Stimulated activated naive CD8-positive, alpha-beta T cell treated with anti-CD3 and anti-CD28 coated beads, Interleukin-15, Interleukin-2, amounts not matched to agents 100 U/mL and 50 U/mL, for 24 hours (primary cell): ENCODE data around the gene AREG.
A peak's percentile ranks its signal among the peaks of the same experiment; 100 is the strongest.

Experiments used
- ATAC-seq: fragments of 150-1000 bp; cut with Tn5 transposase; one replicate; pipeline ENCODE4 v1.10.0; 2021
- DNase-seq: peaks from one replicate; pipeline ENCODE4 v3.0.0; 2021

The AREG gene

GRCh38 chr4:74463123-74463522 is 18.2 kb downstream of the AREG start:
- no peak for DNase-seq
- no peak for ATAC-seq

GRCh38 chr4:74464291-74464690 is 19.4 kb downstream of the AREG start:
- ATAC-seq (no peak), DNase-seq (no peak)

DNA sequence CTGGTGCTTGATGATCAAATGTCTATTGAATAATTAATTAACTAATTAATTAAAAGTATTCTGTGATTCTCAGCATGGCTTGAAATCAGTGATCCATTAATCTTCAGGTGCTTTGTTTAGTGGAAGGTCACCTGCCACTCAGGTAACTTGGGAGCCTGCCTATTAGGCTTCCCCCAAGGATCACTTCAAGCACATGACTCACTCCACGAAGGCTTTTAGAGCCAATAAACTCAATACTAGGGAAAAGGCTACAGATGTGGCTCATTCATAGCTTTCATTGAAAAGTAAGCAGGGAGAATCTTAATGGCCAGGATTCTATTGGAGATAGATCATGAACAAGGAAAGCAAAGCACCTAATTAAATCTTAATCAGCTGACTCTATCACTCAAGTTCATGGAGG is 21.3 kb downstream of the AREG start:
- ATAC-seq (no peak), DNase-seq (no peak)

- ATAC-seq (no peak), DNase-seq (no peak)
These were observed 26.3 kb downstream of the AREG start for GRCh38 chr4:74471264-74471663.

DNA sequence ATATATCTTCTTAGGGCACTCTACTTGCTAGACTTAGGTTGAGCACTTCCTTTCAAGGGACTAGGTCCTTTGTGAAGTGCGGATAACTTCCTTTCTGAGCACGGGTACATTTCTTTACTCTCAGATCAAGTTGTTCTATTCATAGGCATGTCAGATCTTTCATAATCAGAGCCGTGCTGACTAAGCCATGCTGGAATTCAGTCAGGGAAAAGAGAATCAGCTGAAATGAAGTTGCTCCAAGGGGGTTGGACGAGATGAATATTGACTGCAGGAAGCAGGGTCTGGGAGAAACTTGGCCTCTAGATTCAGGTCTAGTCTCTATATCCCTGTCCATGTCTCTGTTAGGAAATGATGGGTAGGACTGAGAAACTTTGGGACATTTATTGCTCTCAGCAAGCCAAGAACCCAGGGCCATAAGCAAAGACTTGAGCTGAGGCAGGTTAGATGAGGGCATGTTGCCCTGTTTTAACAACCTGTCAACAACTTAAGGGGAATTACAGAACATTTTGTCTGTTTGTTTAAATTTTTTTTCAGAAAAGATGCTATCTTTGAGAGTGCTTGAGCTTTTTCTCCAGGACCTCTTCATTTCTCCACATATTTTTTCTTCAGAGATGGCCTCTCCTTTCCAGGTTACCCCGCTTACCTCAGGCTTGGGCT is 28.3 kb downstream of the AREG start:
- no peak for DNase-seq
- no peak for ATAC-seq

DNA sequence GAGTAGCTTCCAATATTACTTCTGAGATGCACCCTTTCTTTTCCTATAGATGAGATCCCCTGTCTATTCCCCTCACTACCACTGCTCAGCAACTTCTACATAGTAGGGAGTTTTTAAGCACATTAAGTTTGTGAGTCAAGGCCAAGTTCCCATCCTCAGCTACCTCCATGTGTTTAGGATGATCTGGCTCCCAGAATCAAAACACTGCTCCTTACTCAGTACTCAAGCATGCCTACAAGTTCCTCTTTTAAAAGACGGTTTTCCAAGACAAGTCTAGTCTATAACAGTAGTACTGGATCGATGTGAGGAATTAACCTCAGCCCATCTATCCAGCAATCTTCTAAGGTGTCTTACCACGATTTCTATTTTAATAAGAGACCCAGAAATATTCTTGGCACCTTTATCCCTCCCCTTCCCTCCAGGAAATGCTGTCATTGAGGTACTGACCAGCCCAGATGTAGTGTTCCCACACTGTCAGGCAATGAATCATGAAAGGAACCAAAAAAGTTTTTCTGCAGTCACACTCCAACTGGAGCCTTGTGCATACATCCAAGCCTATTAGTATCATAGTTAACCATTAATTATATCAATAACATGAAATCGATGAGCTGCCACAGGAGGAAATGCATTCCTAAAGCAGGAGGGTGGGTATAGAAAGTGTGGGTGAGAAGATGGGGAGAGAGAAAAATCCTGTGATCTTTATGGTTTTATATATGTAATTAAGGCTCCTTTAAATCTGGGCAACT is 29.6 kb downstream of the AREG start:
- DNase-seq, result no peak
- no peak for ATAC-seq

DNA sequence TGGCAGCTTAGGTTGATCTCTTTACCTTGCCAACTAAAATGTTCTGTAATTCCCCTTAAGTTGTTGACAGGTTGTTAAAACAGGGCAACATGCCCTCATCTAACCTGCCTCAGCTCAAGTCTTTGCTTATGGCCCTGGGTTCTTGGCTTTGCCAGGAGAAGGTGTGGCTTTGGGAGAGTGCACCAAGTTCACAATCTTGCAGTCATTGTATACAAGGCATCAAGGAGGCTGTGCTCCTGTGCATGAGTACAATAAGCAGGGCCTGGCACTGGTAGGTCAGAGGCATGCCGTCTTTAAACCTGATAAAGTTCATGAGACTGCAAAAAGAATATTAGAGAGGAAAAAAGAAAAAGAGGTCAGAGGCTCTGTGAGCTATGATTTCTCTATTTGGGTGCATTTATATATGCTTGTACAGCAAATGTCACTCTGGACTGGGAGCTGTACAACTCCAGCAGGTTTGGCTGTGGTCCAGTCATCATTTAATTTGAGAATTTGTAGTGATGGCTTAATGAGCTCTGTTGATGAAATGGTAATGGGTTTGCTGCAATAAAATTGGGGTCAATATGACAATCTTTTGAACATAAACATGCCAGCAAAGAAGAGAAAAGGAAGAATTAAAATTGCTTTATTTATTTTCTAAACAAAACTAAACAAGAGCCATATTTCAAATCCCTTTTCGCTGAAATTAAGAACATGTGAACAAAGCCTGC is 30.3 kb downstream of the AREG start:
- ATAC-seq, result no peak
- DNase-seq, result no peak

DNA sequence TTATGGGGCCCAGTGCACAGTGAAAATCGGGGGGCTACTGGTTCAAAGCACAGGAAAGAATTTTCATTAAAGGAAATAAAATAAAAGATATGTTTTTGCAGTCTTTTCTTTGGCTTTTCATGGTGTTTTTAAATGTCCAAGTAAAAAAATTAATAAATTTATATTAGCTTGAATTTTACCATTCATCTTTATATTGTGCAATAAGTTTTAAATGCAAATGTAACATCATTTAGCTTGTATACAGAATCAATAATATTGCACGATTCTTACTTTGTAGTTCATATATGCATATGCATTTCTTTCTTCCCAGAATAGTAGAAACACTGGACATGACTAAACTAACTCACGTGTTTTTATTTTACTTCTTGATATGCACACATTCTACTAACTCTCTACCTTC is 31.0 kb downstream of the AREG start:
- ATAC-seq (no peak), DNase-seq (no peak)

DNA sequence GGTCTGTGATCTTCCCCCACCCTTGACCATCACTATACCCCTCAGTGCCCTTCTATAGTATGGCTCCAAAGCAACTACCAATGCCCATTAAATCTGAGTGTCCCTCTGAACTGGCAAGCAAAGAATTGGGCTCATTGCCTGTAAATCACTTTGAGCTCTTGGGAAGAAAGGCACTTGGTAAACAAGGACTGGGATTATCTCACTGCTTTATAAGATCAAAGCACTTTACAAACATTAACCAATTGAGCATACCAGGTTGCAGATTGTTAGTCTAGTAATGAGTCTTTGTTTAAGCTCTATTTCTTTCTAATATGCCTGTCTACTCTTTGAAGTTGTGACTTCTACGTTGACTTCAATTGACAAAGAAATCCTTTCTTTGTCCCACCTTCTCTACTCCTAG is 34.1 kb downstream of the AREG start:
- no peak for ATAC-seq
- no peak for DNase-seq

GRCh38 chr4:74480267-74480666 is 35.3 kb downstream of the AREG start:
- DNase-seq, result no peak
- no peak for ATAC-seq

DNA sequence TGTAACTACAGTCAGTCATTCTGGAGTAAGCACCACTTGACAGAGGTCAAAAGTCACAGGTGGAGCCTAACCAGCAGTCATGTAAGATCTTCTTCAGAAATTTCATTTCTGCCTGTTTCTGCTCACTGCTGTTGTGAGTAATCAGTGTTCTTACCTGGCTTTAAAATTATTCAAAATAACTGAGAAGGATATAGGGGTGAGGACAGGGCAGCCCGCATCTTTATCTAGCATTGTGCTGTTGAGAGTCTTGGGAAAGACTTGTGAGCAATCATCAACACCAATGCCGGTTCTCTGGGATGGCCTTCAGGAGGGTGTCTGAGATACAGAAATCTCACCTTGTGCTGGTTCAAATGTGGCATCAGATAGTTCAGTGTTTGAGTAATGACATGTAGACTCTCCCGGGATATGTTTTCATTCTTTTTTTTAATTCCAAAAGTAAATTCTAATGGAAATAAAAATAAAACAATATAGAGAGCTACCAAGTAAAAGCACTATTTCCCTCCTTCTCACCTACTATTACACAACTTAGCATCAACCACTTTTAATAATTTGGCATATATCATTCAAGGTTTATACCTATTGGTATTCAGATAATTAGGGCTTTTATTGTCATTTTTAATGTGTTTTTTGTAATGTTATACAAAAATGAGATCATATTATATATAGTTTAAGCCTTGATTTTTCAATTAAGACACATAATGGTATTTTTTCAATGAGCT is 37.1 kb downstream of the AREG start:
- ATAC-seq (no peak), DNase-seq (no peak)

- ATAC-seq (no peak), DNase-seq (no peak)
These were observed 38.4 kb downstream of the AREG start for GRCh38 chr4:74483226-74483911.

DNA sequence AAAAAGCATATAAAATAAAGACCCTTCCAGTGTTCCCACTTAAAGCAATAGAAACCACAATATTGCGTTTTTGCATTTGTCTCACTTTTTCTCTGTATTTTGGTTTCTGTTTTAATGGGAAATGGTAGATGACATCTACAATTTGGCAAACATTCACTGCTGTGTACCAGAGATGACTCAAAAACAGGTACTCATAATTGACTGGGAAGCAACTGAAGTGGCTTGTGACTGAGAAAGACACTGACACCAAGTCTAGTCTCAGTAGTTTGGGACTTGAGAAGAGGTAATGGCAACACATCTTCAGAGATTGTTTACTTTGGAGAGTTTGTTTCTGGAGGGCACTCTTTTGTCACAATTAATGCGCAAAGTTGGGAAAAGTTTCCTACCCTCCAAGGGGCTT is 42.0 kb downstream of the AREG start:
- ATAC-seq, result no peak
- no peak for DNase-seq

- ATAC-seq, result no peak
These were observed 42.8 kb downstream of the AREG start for GRCh38 chr4:74487771-74488170.

DNA sequence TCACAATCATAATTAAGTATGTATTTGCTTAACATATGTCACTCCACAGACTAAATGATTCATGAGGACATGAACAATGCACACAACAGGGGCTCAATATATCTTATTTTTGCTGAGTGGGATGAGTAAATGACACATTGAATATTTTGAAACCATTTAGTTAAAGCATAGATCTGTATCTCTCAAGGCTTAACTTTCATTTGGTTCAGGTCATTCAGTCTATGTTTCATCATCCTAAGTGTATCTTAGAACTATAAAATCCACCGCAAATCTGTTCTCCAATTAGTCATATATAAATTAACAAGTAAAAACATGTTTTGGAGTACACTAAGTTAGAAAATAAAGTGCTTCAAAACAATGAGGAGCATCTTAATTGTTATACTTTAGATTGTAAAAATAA is 45.8 kb downstream of the AREG start:
- ATAC-seq (no peak), DNase-seq (no peak)

More at GRCh38 chr4:74487771-74488170, 42.8 kb downstream of the AREG start:
- no peak for DNase-seq

DNA sequence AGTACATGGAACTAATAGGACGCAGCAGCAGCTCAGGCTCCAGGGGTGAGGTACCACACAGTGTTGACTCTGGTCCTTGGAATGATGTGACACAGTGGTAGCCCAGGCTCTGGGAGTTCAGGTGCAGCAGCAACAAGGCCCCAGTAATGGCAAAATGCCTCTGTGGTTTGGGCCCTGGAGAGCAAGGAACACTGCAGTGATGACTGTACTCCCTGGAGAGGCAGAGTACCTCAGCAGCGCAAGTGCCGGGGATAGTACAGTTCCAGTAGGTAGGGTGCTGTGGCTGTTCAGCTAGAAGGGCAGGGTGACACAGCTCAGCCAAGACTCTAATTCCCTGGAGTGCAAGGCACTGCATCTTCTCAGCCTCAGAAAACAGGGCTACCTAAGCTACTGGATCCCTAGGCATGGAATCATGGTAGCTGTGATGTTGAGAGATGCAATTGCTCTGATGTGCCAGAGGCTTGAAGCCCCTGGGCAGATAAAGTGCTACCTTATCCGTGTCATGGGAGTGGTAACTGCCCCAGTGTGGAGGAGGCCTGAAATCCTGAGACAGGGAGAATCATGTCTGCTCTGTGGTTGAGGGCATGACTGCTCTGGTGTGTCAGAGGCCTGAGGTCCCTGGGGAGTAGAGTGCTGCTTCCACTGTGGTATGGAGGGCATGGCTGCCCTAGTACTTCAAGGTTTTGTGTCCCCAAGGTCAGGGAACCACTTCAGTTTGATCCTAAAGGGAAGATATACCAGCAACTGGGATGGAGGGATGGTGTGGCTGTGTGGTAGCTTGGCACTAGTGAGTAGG is 55.2 kb downstream of the AREG start:
- DNase-seq, result no peak
- peak; percentile 3 for ATAC-seq

DNA sequence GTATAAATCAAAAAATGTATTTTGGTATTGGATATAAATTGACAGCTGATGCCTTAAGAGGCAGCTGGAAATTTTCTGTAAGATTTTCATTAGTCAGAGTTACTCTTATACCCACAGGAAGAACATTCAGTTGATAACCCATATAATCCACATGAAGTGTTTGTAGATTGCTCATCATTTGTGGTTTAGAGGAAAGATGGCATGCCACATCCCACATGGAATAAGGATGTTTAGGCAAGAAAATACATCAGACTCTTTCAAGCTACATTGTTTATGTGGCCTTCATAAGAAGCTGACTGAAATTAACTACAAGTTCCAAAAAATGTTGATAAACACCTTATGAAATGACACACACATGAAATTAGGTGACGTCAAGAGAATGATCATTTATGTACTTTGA is 56.6 kb downstream of the AREG start:
- DNase-seq, result no peak

GRCh38 chr4:74503580-74503979 is 58.6 kb downstream of the AREG start:
- no peak for DNase-seq
- ATAC-seq, result no peak

More for the DNA sequence above, 56.6 kb downstream of the AREG start:
- no peak for ATAC-seq

- no peak for DNase-seq
- no peak for ATAC-seq
These were observed 59.3 kb downstream of the AREG start for GRCh38 chr4:74504212-74504611.
